ENCODE results near the gene STK24.

DNA sequence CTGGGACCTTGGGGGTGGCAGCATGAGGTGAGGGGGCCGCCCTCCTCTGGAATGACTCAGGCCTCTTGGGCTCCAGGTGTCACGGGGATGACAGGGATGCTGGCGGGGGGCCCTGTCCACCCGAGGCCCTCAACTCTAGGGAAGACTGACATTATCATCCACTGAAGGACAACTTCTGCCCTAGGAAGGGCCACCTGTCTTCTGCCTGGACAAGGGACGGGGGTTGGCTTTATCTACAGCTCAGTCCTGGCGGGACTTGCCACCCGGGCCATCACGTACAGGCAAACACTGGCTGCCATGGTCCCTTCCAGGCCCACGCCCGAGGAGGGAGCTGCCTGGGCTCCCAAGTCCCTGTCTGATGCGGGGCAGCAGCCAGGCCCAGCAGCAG, 130.7 kb downstream of the STK24 start:
- TF ChIP-seq EZH2 (optimal IDR thresholded peaks at IDR 0.05; ENCODE audit: low read depth, low read length), result no peak
- TF ChIP-seq, protein P1, sequence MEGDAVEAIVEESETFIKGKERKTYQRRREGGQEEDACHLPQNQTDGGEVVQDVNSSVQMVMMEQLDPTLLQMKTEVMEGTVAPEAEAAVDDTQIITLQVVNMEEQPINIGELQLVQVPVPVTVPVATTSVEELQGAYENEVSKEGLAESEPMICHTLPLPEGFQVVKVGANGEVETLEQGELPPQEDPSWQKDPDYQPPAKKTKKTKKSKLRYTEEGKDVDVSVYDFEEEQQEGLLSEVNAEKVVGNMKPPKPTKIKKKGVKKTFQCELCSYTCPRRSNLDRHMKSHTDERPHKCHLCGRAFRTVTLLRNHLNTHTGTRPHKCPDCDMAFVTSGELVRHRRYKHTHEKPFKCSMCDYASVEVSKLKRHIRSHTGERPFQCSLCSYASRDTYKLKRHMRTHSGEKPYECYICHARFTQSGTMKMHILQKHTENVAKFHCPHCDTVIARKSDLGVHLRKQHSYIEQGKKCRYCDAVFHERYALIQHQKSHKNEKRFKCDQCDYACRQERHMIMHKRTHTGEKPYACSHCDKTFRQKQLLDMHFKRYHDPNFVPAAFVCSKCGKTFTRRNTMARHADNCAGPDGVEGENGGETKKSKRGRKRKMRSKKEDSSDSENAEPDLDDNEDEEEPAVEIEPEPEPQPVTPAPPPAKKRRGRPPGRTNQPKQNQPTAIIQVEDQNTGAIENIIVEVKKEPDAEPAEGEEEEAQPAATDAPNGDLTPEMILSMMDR (IDR thresholded peaks at IDR 0.05; ENCODE audit: low read length), result no peak
- no peak for TF ChIP-seq EZH2phosphoT487 (IDR thresholded peaks at IDR 0.05; ENCODE audit: low read length)

Measured in MM.1S (cell line).